Stimulated activated CD4-positive, alpha-beta T cell treated with anti-CD3 and anti-CD28 coated beads, Interleukin-15, amount 100 ng/mL, for 1 hour (primary cell): Measurements from ENCODE around the gene HP1BP3.

ENCODE experiments used
- DNase-seq, 2 donors: peaks; one replicate each; pipeline ENCODE4 v3.0.0-alpha.2; 2020; ENCODE audit warnings: low read depth in 1 of 2, low spot score in 1 of 2

The HP1BP3 gene

GRCh38 chr1:20770314-20771087 lies 16.6 kb downstream of the HP1BP3 start:
- DNase-seq = no peak

GRCh38 chr1:20767271-20767670 lies 19.8 kb downstream of the HP1BP3 start:
- DNase-seq = no peak

- DNase-seq = no peak
Observed at GRCh38 chr1:20763417-20763816, 23.7 kb downstream of the HP1BP3 start.

GRCh38 chr1:20760322-20760721 lies 26.8 kb downstream of the HP1BP3 start:
- no peak for DNase-seq

- no peak for DNase-seq
Observed at GRCh38 chr1:20753589-20753988, 33.5 kb downstream of the HP1BP3 start.

- DNase-seq = no peak
Observed at GRCh38 chr1:20751462-20751990, 35.6 kb downstream of the HP1BP3 start.

GRCh38 chr1:20742671-20743070 lies 44.4 kb downstream of the HP1BP3 start:
- DNase-seq = no peak

GRCh38 chr1:20740781-20741180 lies 46.3 kb downstream of the HP1BP3 start:
- no peak for DNase-seq

GRCh38 chr1:20739225-20739624 lies 47.9 kb downstream of the HP1BP3 start:
- no peak for DNase-seq

- DNase-seq = no peak
Observed at GRCh38 chr1:20735581-20736111, 51.5 kb downstream of the HP1BP3 start.

- no peak for DNase-seq
Observed at GRCh38 chr1:20733360-20733975, 53.6 kb downstream of the HP1BP3 start.

- DNase-seq = peak; percentile 34 to 47
Observed at GRCh38 chr1:20732588-20733359, 54.3 kb downstream of the HP1BP3 start, which contains the start of gene SH2D5. Gene SH2D5 (minus strand): TSS chr1:20732703. CDS start chr1:20728044, 4,659 bp downstream.

- DNase-seq = peak in 1 of 2 donors; percentile 60
Observed at GRCh38 chr1:20732071-20732587, 55.0 kb downstream of the HP1BP3 start.

GRCh38 chr1:20731057-20731991 lies 55.8 kb downstream of the HP1BP3 start:
- DNase-seq = no peak

- no peak for DNase-seq
Observed at GRCh38 chr1:20730690-20731056, 56.4 kb downstream of the HP1BP3 start.

- no peak for DNase-seq
Observed at GRCh38 chr1:20729990-20730689, 57.0 kb downstream of the HP1BP3 start.

GRCh38 chr1:20729155-20729931 lies 57.8 kb downstream of the HP1BP3 start:
- DNase-seq = no peak

- DNase-seq = no peak
Observed at GRCh38 chr1:20728371-20729154, 58.5 kb downstream of the HP1BP3 start.
